ENCODE results near the gene GALNT15.

- peak; percentile 4 for TF ChIP-seq CTCF (IDR thresholded peaks at IDR 0.05; ENCODE audit: borderline replicate concordance, extremely low read depth, low read length, poor library complexity, severe bottlenecking)
- no peak for TF ChIP-seq EZH2 (IDR thresholded peaks at IDR 0.05; ENCODE audit: borderline replicate concordance, low read depth, low read length, severe bottlenecking)
Measured at GRCh38 chr3:16174976-16175901, 759 bp downstream of the GALNT15 start.
